HTERT RPE-1 (cell line): ENCODE results near the gene PRDM12.
"Not testable (repeated sequence)": the region's sequence is repeated elsewhere in the genome, so short reads cannot be mapped to it uniquely, and the experiment has no call there.

Experiments
- in situ Hi-C: fragments of 300-500 bp; cut with MboI; formaldehyde crosslinking; loops from 4 replicates; pipeline ENCODE4 v1.14.3; 2020; ENCODE audit warnings: low sequenced_read_pairs

PRDM12 gene

GRCh38 chr9:130663258-130663976, 977 bp upstream of the PRDM12 start:
- in situ Hi-C loops = no loop called here

DNA sequence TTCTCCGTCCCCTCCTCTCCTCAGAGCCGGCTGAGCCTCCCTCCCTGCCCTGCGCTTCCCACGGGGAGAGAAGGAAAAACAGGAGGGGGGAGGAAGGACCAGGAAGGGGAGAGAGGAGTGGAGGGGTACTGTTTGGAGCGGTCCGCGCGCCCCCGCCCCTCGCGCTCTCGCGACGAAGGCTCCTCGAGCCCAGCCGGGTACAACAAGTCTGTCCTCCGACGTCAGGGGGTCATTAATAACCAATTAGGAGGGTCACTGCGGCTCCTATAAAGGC, 480 bp upstream of the PRDM12 start:
- in situ Hi-C loops = no loop called here

DNA sequence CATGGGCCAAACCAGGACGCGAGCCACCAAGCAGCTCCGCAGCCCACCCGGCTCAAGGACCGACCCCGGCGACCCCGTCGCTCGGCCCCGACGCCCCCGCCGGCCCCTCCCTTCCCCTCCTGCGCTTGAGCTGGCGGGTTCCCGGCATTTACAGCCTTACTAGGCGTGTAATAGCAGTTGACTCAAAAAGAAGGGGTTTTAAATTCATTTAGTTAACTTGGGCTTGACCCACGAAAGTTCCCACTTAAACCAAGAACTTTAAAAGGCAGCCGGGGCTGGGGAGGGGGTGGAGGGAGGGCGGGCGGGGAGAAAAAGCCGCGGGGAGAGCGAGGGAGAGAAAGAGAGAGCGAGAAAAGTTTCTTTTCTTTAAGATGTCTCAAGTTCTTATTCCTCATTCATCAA, 636 bp downstream of the PRDM12 start:
- in situ Hi-C loops = no loop called here

- in situ Hi-C loops = no loop called here
Measured at GRCh38 chr9:130665431-130666392, 1.3 kb downstream of the PRDM12 start.

GRCh38 chr9:130666393-130667119, 2.2 kb downstream of the PRDM12 start:
- in situ Hi-C loops = no loop called here

GRCh38 chr9:130667120-130667435, 2.7 kb downstream of the PRDM12 start:
- in situ Hi-C loops = no loop called here

- in situ Hi-C loops = no loop called here
Measured at GRCh38 chr9:130668196-130668595, 3.8 kb downstream of the PRDM12 start.

DNA sequence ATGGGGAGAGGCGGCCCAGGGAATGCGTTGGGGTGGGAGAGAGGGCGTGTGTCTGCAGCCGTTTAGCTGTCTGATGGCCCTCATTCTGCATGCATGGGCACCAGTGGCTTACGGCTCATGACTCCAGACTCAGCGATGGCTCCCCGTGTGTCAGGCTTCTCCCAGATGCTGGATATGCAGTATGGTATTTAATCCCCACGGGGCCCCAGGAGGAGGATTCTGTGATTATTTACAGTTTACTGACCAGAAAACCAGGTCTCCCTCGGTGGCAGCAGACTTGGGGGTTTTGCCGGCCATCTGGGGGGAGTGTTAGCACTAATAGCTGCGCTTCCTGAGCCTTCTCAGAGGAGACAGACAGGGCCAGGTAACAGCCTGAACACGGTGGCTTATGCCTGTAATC, 4.3 kb downstream of the PRDM12 start:
- in situ Hi-C loops = no loop called here

DNA sequence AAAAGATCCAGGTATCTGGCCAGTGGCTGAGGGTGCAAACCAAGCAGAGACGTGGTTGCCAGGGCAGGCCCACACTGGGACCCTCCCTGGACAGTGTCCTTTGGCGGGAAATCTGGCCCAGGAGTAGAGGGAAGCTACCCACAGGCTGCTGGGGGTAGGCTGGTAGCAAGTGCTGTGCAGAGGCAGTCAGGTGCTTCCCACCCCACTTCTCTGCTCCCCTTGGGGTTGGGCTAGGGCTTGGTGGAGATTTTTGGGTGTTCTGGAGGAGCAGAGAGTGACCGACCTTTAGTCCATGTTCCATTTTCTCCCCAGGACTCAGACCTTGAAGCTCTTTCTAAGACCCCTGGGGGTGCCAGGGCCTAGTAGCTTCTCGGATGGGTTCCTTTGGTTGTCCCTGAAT, 5.6 kb downstream of the PRDM12 start:
- in situ Hi-C loops = no loop called here

DNA sequence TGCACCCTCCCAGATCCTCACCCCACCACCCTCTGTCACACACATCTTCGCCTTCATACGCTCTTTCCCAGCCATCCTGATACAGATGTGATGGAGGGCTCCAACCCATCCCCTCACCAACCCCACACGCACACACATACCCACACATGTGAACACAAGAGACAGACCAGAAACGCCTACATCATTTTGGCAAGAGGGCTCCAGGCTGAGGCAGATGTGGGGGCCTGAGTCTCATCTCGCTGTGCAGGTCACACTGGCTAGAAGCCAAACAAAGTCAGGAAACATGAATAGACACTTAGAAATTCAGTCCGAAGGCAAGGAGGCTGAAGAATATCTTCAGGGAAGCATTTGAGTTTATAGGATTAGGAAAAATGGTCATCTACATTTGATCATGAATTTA, 6.2 kb downstream of the PRDM12 start:
- in situ Hi-C loops = no loop called here

- in situ Hi-C loops = no loop called here
Measured at GRCh38 chr9:130672466-130672865, 8.1 kb downstream of the PRDM12 start.

GRCh38 chr9:130672933-130673615, 8.7 kb downstream of the PRDM12 start:
- in situ Hi-C loops = no loop called here

DNA sequence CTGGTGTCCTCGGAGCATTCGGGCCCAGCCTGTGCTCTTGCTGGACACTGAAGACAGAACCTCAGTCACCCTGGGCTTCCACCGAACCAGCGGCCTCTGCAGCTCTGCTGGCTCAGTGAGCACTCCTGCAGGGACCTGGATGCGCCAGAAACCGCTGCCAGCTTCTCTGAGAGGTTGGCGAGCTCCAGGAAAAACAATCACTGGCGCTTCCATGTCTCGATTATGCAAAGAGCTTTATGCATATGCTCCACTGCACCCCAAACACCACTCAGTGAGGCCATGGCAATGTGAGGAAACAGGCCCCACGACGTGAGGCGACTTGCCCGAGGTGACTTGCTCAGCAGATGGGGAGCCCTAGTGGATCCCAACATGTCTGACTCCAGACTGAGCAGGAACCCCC, 11.0 kb downstream of the PRDM12 start:
- in situ Hi-C loops = no loop called here

DNA sequence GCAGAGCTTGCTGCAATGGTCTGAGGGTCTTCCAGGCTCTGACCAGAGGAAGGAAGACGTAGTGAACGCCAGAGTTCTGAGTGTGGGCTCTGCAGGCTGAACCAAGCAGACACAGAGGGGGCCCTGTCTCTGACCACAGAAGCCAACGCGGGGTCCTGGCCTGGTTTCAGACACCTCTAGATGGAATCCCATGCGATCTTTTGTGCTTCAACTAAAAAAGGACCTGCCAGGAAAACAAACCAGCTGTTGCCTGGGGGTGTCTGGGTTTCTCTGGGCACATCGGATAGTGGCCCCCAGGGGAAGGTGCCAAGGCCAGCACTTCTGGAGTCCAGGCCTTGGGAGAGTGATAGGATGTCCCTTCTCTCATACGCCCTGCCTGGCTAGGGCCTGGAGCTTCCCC, 12.9 kb downstream of the PRDM12 start:
- in situ Hi-C loops = no loop called here

DNA sequence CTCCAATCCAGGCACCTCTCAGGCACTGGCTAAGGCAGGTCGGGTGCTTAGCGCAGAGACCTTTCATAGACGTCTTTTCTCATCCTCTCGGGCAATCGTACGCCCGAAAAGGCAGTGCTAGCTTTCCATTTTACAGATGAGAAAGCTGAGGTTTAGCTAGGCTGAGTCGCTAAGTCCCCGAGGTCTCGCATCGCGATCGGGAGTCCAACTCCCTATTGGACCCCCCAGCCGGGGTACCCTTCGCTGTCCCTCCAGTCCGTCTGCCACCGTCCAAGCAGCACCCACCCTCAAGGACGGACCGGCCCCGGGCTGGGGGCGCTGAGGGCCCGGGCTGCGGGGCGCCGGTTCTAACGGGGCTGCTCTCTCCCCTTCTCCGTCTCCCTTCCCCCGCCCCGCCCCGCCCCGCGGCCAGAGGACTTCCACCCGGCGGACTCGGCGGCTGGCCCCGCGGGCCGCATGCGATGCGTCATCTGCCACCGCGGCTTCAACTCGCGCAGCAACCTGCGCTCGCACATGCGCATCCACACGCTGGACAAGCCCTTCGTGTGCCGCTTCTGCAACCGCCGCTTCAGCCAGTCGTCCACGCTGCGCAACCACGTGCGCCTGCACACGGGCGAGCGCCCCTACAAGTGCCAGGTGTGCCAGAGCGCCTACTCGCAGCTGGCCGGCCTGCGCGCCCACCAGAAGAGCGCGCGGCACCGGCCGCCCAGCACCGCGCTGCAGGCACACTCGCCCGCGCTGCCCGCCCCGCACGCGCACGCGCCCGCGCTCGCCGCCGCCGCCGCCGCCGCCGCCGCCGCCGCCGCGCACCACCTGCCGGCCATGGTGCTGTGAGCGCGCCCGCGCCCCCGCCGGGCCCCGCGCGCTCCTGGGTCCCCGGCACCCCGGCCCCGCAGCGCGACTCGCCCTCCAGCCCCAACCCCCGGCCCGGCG, 16.7 kb downstream of the PRDM12 start:
- in situ Hi-C loops = no loop called here

DNA sequence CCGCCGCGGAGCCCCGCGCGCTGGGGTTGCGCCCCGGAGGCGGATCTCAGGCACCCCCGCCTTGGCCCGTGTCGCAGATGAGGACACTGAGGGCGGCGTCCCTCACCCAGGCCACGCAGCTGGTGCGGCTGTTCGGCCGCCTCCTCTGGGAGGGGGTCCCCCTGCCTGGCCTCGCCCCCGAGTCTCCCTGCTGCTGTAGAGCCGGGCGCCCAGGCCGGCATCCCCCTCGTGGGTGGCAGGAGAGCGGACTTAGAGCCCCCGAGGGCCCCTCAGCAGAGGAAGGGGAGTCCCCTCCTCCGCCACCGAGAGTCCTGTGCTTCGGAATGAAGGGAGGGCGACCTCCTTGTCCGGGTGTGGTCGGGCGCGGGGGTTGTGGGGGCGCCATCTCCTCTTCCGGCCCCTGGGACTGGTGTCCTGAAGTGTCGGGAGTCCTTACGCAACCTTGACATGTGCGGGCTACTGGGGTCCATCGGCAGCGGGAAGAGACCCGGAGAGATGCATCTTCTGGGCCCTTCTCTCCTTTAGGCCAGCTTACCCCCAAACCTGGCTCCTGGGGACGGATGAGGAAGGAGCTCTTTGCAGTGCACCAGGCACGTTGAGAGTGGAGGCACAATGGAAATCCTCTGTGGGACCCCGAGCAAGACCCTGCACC, 17.5 kb downstream of the PRDM12 start:
- in situ Hi-C loops = no loop called here

- in situ Hi-C loops = no loop called here
Measured at GRCh38 chr9:130682421-130683121, 18.2 kb downstream of the PRDM12 start.

DNA sequence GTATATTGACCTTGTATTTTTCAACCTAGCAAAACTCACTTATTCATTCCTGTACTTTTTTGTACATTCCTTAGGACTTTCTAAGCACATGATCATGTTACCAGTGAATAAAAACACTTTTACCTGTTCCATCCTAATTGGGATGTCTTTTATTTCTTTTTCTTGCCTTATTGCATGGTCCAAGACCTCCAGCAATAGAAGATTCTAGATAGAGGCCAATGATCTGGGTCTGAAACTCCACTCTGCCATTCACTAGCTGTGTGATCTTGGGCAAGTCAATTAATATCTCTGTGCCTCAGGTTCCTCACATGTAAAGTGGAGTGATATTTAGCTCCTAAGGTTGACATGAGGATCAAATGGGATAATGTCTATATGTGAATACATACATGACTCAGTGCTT, 20.7 kb downstream of the PRDM12 start:
- in situ Hi-C loops = no loop called here

- in situ Hi-C loops = not testable (repeated sequence)
Measured at GRCh38 chr9:130685945-130686344, 21.6 kb downstream of the PRDM12 start.
